HCT116 (cell line): Measurements from ENCODE around the gene TTF1.

Experiments
- CTCF ChIP-seq, 3 experiments: fragments of 200-600 bp in 1 of 3; sonication (generic) in 1 of 3; IDR thresholded peaks in 2 of 3; conservative IDR thresholded peaks in 1 of 3; 2 replicates each; pipeline ENCODE4 v1.5.1; 2012 to 2017; ENCODE audit warnings: low read depth in 2 of 3, low read length in 2 of 3, antibody characterized with exemption in 1 of 3, borderline replicate concordance in 1 of 3, control low read depth in 1 of 3, mild to moderate bottlenecking in 1 of 3, mixed read lengths in 1 of 3, mixed run types in 1 of 3, moderate library complexity in 1 of 3; ENCODE audit not compliant: insufficient read depth in 1 of 3
- RAD21 ChIP-seq: IDR thresholded peaks from 2 replicates; pipeline ENCODE4 v1.6.1; 2012; ENCODE audit warnings: low read depth, mild to moderate bottlenecking
- SP1 ChIP-seq: IDR thresholded peaks from 2 replicates; pipeline ENCODE4 v1.6.1; 2012; ENCODE audit warnings: low read depth
- TCF7L2 ChIP-seq: IDR thresholded peaks from 2 replicates; pipeline ENCODE4 v1.7.0; 2011; ENCODE audit warnings: borderline replicate concordance, inconsistent platforms; ENCODE audit not compliant: insufficient read depth, insufficient read length; ENCODE audit errors: extremely low read depth
- ZNF274 ChIP-seq: fragments of 200-500 bp; sonication (Bioruptor generic); IDR thresholded peaks from 2 replicates; pipeline ENCODE4 v1.6.1; 2014; ENCODE audit warnings: mild to moderate bottlenecking, low read depth, low read length, inconsistent platforms

GRCh38 chr9:132425675-132426062 is 19.0 kb upstream of the TTF1 start:
- TF ChIP-seq RAD21: no peak
- TF ChIP-seq ZNF274: no peak
- no peak for TF ChIP-seq CTCF (IDR thresholded peaks at IDR 0.05 in 2 of 3, conservative IDR thresholded peaks at IDR 0.05 in 1 of 3; ENCODE audit: borderline replicate concordance in 1 of 3, insufficient read depth in 1 of 3, low read depth in 2 of 3, low read length in 2 of 3)
- no peak for TF ChIP-seq SP1
- TF ChIP-seq TCF7L2: no peak
